Fibroblast of the aortic adventitia (primary cell): ENCODE measurements around the gene ACTR1A. TPM values are rescaled to one million over a fixed set of nuclear protein-coding genes. Genes with fewer than 3 reads are reported as not detected.
A peak's percentile ranks its signal among the peaks of the same experiment; 100 is the strongest.

Experiments
- DNase-seq: peaks from one replicate; pipeline ENCODE4 v3.0.0-alpha.2; 2010; ENCODE audit warnings: low read depth
- H3K4me3 ChIP-seq: 2 replicates; pipeline ENCODE4 v1.5.1; 2011; ENCODE audit warnings: low read depth, mild to moderate bottlenecking, control low read depth, low read length, moderate library complexity
- total RNA-seq: library from RNA; depleted of rRNA; stranded (reverse); fragments of >200 nt; gene quantifications from 2 replicates; pipeline ENCODE4 v1.2.3, GENCODE V29; 2012; ENCODE audit warnings: low replicate concordance
- TF ChIP-seq, protein P1 (sequence below): IDR thresholded peaks from 2 replicates; pipeline ENCODE4 v1.5.1; 2011; ENCODE audit warnings: mild to moderate bottlenecking, low read length, control low read depth, inconsistent platforms; ENCODE audit not compliant: insufficient read depth

Gene ACTR1A
- total RNA-seq, 1 donor = 105 TPM

DNA sequence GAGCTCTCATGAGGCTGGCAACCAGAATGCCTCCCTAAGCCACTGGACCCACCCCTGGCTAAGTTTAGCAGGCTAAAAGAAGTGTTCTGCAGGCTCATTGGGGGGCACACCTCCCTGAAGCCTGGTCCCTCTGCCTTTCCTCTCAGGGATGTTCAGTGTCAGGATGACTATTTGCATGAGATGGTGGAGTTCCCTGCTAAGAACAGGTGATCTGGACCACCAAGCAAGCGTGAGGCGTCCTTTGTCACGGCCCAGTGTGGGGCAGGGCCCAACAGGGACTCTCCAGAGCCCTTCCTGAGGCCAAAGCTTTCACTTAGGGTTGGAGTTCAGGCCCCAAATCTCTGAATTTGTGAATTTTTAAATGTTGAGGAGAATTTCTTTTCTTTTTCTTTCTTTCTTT, 13.2 kb upstream of the ACTR1A start:
- no peak overlapping the region for H3K4me3 ChIP-seq
- DNase-seq = no peak
- TF ChIP-seq, protein P1, sequence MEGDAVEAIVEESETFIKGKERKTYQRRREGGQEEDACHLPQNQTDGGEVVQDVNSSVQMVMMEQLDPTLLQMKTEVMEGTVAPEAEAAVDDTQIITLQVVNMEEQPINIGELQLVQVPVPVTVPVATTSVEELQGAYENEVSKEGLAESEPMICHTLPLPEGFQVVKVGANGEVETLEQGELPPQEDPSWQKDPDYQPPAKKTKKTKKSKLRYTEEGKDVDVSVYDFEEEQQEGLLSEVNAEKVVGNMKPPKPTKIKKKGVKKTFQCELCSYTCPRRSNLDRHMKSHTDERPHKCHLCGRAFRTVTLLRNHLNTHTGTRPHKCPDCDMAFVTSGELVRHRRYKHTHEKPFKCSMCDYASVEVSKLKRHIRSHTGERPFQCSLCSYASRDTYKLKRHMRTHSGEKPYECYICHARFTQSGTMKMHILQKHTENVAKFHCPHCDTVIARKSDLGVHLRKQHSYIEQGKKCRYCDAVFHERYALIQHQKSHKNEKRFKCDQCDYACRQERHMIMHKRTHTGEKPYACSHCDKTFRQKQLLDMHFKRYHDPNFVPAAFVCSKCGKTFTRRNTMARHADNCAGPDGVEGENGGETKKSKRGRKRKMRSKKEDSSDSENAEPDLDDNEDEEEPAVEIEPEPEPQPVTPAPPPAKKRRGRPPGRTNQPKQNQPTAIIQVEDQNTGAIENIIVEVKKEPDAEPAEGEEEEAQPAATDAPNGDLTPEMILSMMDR = no peak

- H3K4me3 ChIP-seq = no peak overlapping the region
- TF ChIP-seq, protein P1 = no peak
- DNase-seq = no peak
Measured at GRCh38 chr10:102514487-102515311, 12.2 kb upstream of the ACTR1A start.

- DNase-seq = no peak
- TF ChIP-seq, protein P1 = no peak
- H3K4me3 ChIP-seq = no peak overlapping the region
Measured at GRCh38 chr10:102511583-102512274, 9.2 kb upstream of the ACTR1A start.

- H3K4me3 ChIP-seq = no peak overlapping the region
- TF ChIP-seq, protein P1 = no peak
- DNase-seq = peak; percentile 76
Measured at GRCh38 chr10:102509387-102509786, 6.9 kb upstream of the ACTR1A start.

DNA sequence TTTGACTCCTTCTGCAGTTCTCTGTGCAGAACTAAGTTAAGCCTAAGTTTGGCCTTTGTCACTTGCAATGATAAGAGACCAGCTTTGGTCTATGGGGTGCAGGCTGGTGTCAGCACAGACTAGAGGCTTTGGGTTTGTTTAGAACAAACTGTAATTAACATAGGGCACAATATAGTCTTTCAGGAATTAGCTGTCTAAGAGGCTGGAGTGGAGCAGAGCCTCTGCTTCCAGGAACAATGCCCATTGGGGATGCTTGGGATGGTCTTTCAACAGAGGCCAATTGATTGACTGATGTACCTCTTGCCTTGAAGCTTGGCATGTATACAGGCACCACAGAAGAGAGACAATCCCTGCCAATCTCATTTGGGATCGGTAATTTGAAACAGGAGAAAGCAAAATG, 6.0 kb upstream of the ACTR1A start:
- no peak for DNase-seq
- TF ChIP-seq, protein P1 = no peak

DNA sequence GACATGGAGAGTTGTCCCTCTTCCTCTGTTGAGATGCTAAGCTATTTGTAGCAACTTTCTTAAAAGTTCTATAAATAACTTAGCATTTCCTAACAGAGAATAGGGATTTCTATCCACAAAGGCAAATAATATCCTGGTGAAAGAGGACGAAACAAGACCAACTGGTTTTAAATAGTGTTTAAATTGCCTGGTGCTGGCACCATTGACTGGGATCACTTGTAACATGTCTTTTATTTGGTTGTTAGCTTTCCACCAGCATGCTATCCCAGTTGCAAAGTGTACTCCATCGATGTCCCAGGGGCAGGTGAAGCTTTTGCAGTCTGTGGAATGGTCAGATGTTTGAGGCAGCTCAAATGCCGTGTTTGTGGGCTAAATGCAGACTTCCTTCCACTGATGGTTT, 5.0 kb upstream of the ACTR1A start:
- H3K4me3 ChIP-seq = no peak overlapping the region
- DNase-seq = no peak
- TF ChIP-seq, protein P1 = no peak

More for the DNA sequence above, 6.0 kb upstream of the ACTR1A start:
- H3K4me3 ChIP-seq = no peak overlapping the region
